ENCODE results near the gene DNASE1. TPM values are rescaled to one million over a fixed set of nuclear protein-coding genes. Genes with fewer than 3 reads are reported as not detected.

Gene DNASE1
- total RNA-seq, 1 donor from 2014 or later, result 23.1 TPM

DNA sequence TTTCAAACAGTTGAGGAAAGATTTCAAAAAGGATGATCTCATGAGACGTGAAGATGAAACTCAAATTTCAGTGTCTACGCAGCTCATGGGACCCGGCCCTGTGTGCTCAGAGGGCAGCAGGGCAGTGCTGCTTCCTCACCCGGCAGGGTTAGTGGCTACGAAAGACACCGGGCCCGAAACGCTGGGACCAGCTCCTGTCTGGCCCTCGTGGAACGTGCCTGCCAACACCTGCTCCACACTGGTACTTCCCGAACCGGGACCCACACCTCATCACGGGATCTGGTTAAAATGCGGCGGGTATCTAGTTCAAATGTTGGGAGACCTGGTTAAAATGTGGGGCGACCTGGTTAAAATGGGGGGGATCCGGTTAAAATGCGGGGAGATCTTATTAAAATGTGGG is 18.7 kb downstream of the DNASE1 start:
- no peaks in the 10 kb centered on the region for H3K9me3 Mint-ChIP-seq (ENCODE audit: unreplicated experiment)

DNA sequence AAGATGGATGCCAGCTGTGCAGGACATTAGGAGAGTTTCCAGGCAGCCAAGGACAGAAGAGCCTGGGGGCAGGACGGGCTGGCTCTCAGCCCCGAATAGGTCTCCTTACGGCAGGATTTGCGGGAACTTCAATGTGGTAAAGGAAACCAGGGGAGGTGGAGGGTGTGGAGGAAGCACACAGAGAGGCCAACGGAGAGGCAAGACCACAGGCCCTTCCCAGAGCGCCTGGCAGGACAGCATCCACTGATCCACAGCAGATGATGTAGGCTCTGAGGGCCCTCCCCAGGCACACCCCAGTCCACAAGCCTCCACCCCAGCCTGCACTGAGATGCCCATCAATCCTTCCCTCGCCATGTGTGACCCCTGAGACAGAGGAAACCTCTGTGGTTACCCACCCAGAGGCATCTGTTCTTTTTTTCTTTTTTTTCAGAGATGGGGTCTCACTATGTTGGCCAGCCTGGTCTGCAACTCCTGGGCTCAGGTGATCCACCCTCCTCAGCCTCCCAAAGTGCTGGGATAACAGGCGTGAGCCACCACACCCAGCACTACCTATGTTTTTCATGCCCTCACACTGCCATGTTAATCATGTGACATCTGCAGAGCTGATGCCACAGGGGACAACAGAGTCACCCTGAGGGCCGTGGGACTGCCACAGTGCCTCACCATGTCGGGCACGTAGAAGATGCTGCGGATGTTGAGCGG is 19.3 kb downstream of the DNASE1 start:
- DNase-seq (ENCODE audit: extremely low spot score, unreplicated experiment), result no peak

More for the DNA sequence above, 18.7 kb downstream of the DNASE1 start:
- no peak for DNase-seq (ENCODE audit: extremely low spot score, unreplicated experiment)
- peaks cover 28% of the 10 kb centered on the region for H3K36me3 Mint-ChIP-seq (ENCODE audit: unreplicated experiment)
- no peak overlapping the region for H3K27ac Mint-ChIP-seq (ENCODE audit: unreplicated experiment)
- TF ChIP-seq, protein P1, sequence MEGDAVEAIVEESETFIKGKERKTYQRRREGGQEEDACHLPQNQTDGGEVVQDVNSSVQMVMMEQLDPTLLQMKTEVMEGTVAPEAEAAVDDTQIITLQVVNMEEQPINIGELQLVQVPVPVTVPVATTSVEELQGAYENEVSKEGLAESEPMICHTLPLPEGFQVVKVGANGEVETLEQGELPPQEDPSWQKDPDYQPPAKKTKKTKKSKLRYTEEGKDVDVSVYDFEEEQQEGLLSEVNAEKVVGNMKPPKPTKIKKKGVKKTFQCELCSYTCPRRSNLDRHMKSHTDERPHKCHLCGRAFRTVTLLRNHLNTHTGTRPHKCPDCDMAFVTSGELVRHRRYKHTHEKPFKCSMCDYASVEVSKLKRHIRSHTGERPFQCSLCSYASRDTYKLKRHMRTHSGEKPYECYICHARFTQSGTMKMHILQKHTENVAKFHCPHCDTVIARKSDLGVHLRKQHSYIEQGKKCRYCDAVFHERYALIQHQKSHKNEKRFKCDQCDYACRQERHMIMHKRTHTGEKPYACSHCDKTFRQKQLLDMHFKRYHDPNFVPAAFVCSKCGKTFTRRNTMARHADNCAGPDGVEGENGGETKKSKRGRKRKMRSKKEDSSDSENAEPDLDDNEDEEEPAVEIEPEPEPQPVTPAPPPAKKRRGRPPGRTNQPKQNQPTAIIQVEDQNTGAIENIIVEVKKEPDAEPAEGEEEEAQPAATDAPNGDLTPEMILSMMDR (IDR thresholded peaks at IDR 0.05), result no peak
- no peak overlapping the region for H3K4me3 Mint-ChIP-seq (ENCODE audit: unreplicated experiment)
- H3K4me1 Mint-ChIP-seq (ENCODE audit: unreplicated experiment), result no peaks in the 10 kb centered on the region
- H3K27me3 Mint-ChIP-seq (ENCODE audit: unreplicated experiment), result no peaks in the 10 kb centered on the region

DNA sequence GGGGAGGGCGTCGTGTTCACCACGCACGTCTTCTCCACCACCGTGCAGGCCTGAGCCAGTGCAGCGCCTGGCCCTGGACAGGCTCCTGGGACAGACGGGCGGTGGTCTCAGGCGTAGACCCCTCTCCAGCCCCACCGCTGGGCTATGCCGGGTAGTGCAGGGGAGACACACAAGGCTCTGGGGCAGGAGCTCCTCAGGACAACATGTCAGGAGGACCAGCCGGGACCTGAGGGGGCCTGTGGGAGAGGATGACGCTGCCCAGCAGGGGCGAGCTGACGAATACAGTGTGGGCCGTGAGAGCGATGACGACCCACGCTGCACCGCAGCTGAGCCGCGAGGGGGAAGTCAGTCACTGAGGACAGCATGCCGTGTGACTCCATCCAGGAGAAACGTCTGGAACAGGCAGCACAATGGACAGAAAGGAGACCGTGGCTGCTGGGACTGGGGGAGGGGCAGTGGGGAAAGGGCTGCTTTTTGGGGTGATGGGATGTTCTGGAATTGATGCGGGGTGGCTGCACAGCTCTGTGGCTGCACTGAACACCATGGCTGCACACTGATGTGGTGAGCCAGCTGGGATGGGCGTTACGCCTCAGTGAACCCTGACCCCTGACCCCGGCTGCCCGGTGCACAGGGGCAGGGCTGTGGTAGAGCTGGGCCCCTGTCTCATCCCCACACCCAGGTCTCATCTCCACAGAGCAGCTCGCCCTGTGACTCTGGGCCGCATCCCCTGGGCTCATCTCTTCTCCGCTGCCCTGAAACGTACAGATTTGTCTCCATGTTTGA is 20.2 kb downstream of the DNASE1 start:
- peaks cover 24% of the 10 kb centered on the region for H3K36me3 Mint-ChIP-seq (ENCODE audit: unreplicated experiment)
- TF ChIP-seq, protein P1 (IDR thresholded peaks at IDR 0.05), result no peak
- no peaks in the 10 kb centered on the region for H3K9me3 Mint-ChIP-seq (ENCODE audit: unreplicated experiment)
- H3K27me3 Mint-ChIP-seq (ENCODE audit: unreplicated experiment), result no peaks in the 10 kb centered on the region
- no peak for DNase-seq (ENCODE audit: extremely low spot score, unreplicated experiment)
- H3K4me1 Mint-ChIP-seq (ENCODE audit: unreplicated experiment), result no peaks in the 10 kb centered on the region
- H3K4me3 Mint-ChIP-seq (ENCODE audit: unreplicated experiment), result no peak overlapping the region
- no peak overlapping the region for H3K27ac Mint-ChIP-seq (ENCODE audit: unreplicated experiment)

More for the DNA sequence above, 19.3 kb downstream of the DNASE1 start:
- Mint-ChIP-seq H3K4me1 (ENCODE audit: unreplicated experiment) (no peaks in the 10 kb centered on the region), H3K4me3 (ENCODE audit: unreplicated experiment) (no peak overlapping the region), H3K9me3 (ENCODE audit: unreplicated experiment) (no peaks in the 10 kb centered on the region), H3K27ac (ENCODE audit: unreplicated experiment) (no peak overlapping the region), H3K27me3 (ENCODE audit: unreplicated experiment) (no peaks in the 10 kb centered on the region), H3K36me3 (ENCODE audit: unreplicated experiment) (peaks cover 24% of the 10 kb centered on the region)
- TF ChIP-seq, protein P1 (IDR thresholded peaks at IDR 0.05), result no peak

DNA sequence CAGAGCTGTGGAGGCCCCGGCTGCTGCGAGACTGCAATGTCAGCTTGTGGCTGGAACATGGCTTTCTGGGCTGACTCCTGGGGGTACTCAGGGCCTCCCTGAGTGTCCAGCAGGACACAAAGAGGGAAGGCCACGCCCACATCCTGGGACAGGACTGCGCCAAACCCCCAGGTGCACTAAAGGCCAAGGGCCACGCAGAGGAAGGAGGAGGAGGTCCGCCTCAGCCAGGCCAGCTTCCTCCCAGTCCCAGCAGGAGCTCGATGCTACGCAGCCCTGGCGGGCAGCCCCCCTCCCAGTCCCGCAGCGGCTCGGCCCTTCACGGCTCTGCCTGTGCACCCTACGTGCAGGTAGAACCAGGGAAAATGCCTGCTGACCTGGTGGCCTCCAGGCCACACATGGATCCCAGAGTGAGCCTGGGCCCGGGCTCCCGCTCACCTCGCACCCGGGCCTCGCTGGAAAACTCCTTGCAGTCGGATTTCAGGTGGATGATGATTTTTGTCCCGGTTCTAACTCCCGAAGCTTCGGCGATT is 21.2 kb downstream of the DNASE1 start:
- H3K27ac Mint-ChIP-seq (ENCODE audit: unreplicated experiment), result no peak overlapping the region
- no peak overlapping the region for H3K4me3 Mint-ChIP-seq (ENCODE audit: unreplicated experiment)
- DNase-seq (ENCODE audit: extremely low spot score, unreplicated experiment), result no peak
- no peaks in the 10 kb centered on the region for H3K9me3 Mint-ChIP-seq (ENCODE audit: unreplicated experiment)
- no peaks in the 10 kb centered on the region for H3K4me1 Mint-ChIP-seq (ENCODE audit: unreplicated experiment)
- peaks cover 25% of the 10 kb centered on the region for H3K36me3 Mint-ChIP-seq (ENCODE audit: unreplicated experiment)
- no peaks in the 10 kb centered on the region for H3K27me3 Mint-ChIP-seq (ENCODE audit: unreplicated experiment)
- TF ChIP-seq, protein P1 (IDR thresholded peaks at IDR 0.05), result no peak

DNA sequence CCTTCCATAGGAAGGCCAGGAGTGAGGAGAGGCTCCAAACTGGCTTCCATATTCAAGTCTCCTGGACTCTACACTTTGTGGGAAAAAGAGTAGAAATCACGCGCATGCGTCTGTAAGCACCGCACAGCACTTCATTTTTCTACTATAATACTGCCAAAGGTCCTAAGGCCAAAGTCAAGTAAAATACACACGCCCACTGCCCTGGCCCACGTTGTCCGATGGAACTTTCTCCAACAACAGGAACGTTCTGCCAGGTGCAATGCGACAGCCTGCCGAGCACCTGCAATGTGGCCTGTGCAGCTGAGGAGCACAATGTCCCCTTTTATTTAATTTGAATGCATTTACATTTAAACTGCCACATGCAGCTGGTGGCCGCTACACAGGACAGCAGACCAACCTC is 23.5 kb downstream of the DNASE1 start:
- H3K36me3 Mint-ChIP-seq (ENCODE audit: unreplicated experiment), result peaks cover 42% of the 10 kb centered on the region
- no peaks in the 10 kb centered on the region for H3K4me1 Mint-ChIP-seq (ENCODE audit: unreplicated experiment)
- H3K27me3 Mint-ChIP-seq (ENCODE audit: unreplicated experiment), result no peaks in the 10 kb centered on the region
- TF ChIP-seq, protein P1 (IDR thresholded peaks at IDR 0.05), result no peak
- no peak overlapping the region for H3K27ac Mint-ChIP-seq (ENCODE audit: unreplicated experiment)
- no peak for DNase-seq (ENCODE audit: extremely low spot score, unreplicated experiment)
- H3K4me3 Mint-ChIP-seq (ENCODE audit: unreplicated experiment), result no peak overlapping the region
- peaks cover 4% of the 10 kb centered on the region for H3K9me3 Mint-ChIP-seq (ENCODE audit: unreplicated experiment)

Measured in osteocyte (in vitro differentiated cells).